ENCODE data around the gene FRZB. TPM values are rescaled to one million over a fixed set of nuclear protein-coding genes. Genes with fewer than 3 reads are reported as not detected.

FRZB gene
- total RNA-seq, 1 donor from 2014 or later: 0.17 TPM

GRCh38 chr2:182862091-182862490 lies 4.3 kb downstream of the FRZB start:
- Histone ChIP-seq H3K27me3 (ENCODE audit: control insufficient read depth, insufficient read depth, low read length) (peaks cover 7% of the 10 kb centered on the region), H3K36me3 (ENCODE audit: control insufficient read depth, insufficient read depth, low read length) (no peaks in the 10 kb centered on the region), H3K4me3 (ENCODE audit: low read depth, low read length) (no peak overlapping the region)
- DNase-seq (ENCODE audit: low read depth): no peak
- TF ChIP-seq CTCF (IDR thresholded peaks at IDR 0.05; ENCODE audit: insufficient read depth, low read length, poor library complexity, severe bottlenecking): no peak

GRCh38 chr2:182860858-182861257 lies 5.6 kb downstream of the FRZB start:
- Histone ChIP-seq H3K27me3 (ENCODE audit: control insufficient read depth, insufficient read depth, low read length) (peaks cover 1% of the 10 kb centered on the region), H3K36me3 (ENCODE audit: control insufficient read depth, insufficient read depth, low read length) (no peaks in the 10 kb centered on the region), H3K4me3 (ENCODE audit: low read depth, low read length) (no peak overlapping the region)
- no peak for TF ChIP-seq CTCF (IDR thresholded peaks at IDR 0.05; ENCODE audit: insufficient read depth, low read length, poor library complexity, severe bottlenecking)
- DNase-seq (ENCODE audit: low read depth): no peak

- H3K36me3 ChIP-seq (ENCODE audit: control insufficient read depth, insufficient read depth, low read length): no peaks in the 10 kb centered on the region
- H3K27me3 ChIP-seq (ENCODE audit: control insufficient read depth, insufficient read depth, low read length): no peaks in the 10 kb centered on the region
- H3K4me3 ChIP-seq (ENCODE audit: low read depth, low read length): no peak overlapping the region
- DNase-seq (ENCODE audit: low read depth): no peak
- TF ChIP-seq CTCF (IDR thresholded peaks at IDR 0.05; ENCODE audit: insufficient read depth, low read length, poor library complexity, severe bottlenecking): no peak
Observed at GRCh38 chr2:182858671-182859070, 7.8 kb downstream of the FRZB start.

- DNase-seq (ENCODE audit: low read depth): no peak
- H3K27me3 ChIP-seq (ENCODE audit: control insufficient read depth, insufficient read depth, low read length): no peaks in the 10 kb centered on the region
- no peak for TF ChIP-seq CTCF (IDR thresholded peaks at IDR 0.05; ENCODE audit: insufficient read depth, low read length, poor library complexity, severe bottlenecking)
- no peaks in the 10 kb centered on the region for H3K36me3 ChIP-seq (ENCODE audit: control insufficient read depth, insufficient read depth, low read length)
- no peak overlapping the region for H3K4me3 ChIP-seq (ENCODE audit: low read depth, low read length)
Observed at GRCh38 chr2:182855376-182855775, 11.1 kb downstream of the FRZB start.

- no peak for DNase-seq (ENCODE audit: low read depth)
- Histone ChIP-seq H3K27me3 (ENCODE audit: control insufficient read depth, insufficient read depth, low read length) (no peaks in the 10 kb centered on the region), H3K4me3 (ENCODE audit: low read depth, low read length) (no peak overlapping the region), H3K36me3 (ENCODE audit: control insufficient read depth, insufficient read depth, low read length) (no peaks in the 10 kb centered on the region)
- TF ChIP-seq CTCF (IDR thresholded peaks at IDR 0.05; ENCODE audit: insufficient read depth, low read length, poor library complexity, severe bottlenecking): no peak
Observed at GRCh38 chr2:182854375-182855105, 11.9 kb downstream of the FRZB start.

GRCh38 chr2:182852801-182853200 lies 13.6 kb downstream of the FRZB start:
- Histone ChIP-seq H3K36me3 (ENCODE audit: control insufficient read depth, insufficient read depth, low read length) (no peaks in the 10 kb centered on the region), H3K27me3 (ENCODE audit: control insufficient read depth, insufficient read depth, low read length) (no peaks in the 10 kb centered on the region), H3K4me3 (ENCODE audit: low read depth, low read length) (no peak overlapping the region)
- no peak for DNase-seq (ENCODE audit: low read depth)
- TF ChIP-seq CTCF (IDR thresholded peaks at IDR 0.05; ENCODE audit: insufficient read depth, low read length, poor library complexity, severe bottlenecking): no peak
